HepG2 (cell line): ENCODE results near the gene ZNF821. TPM values are rescaled to one million over a fixed set of nuclear protein-coding genes. Genes with fewer than 3 reads are reported as not detected.

Source experiments
- ELF3 ChIP-seq: IDR thresholded peaks from 2 replicates; pipeline ENCODE4 v1.6.1; 2016; ENCODE audit warnings: missing genetic modification reagents, missing compliant biosample characterization
- HNF4G ChIP-seq, 2 experiments: sonication (generic) in 1 of 2; formaldehyde crosslinking in 1 of 2; IDR thresholded peaks; 2 replicates each; pipeline versions ENCODE4 v1.4.0 to v1.6.1; 2011 to 2020; ENCODE audit warnings: borderline replicate concordance in 2 of 2, low read depth in 2 of 2, mild to moderate bottlenecking in 2 of 2, low read length in 1 of 2, missing genetic modification reagents in 1 of 2, moderate library complexity in 1 of 2
- RFX1 ChIP-seq: fragments of 450-650 bp; IDR thresholded peaks from 2 replicates; pipeline ENCODE4 v1.6.1; 2017
- ZNF749 ChIP-seq: sonication (generic); formaldehyde crosslinking; IDR thresholded peaks from 2 replicates; pipeline ENCODE4 v1.8.0; 2022; ENCODE audit warnings: mild to moderate bottlenecking, missing genetic modification reagents, moderate library complexity, borderline replicate concordance
- ZNF761 ChIP-seq: sonication (generic); formaldehyde crosslinking; conservative IDR thresholded peaks from 2 replicates; pipeline ENCODE4 v1.4.0; 2020; ENCODE audit warnings: mild to moderate bottlenecking, missing genetic modification reagents
- polyA plus RNA-seq, 8 experiments: library from polyadenylated mRNA; depleted of rRNA in 3 of 8; stranded (reverse) in 7 of 8; unstranded in 1 of 8; fragments of >200 nt; fragmentation: Illumina TruSeq in 4 of 8; extraction: Trizol in 4 of 8; gene quantifications; 2 replicates each; pipeline versions ENCODE4 v1.2.1 to v1.2.3, GENCODE V29; 2011 to 2016; ENCODE audit warnings: low read depth in 4 of 8, missing spikeins in 1 of 8, mixed read lengths in 1 of 8; ENCODE audit not compliant: insufficient read depth in 1 of 8
- total RNA-seq, 5 experiments: library from RNA; depleted of rRNA; stranded (reverse); fragments of >200 nt; fragmentation: Illumina TruSeq; extraction: Trizol; gene quantifications; 2 replicates each; pipeline ENCODE4 v1.2.3, GENCODE V29; 2016; ENCODE audit warnings: low read depth in 1 of 5
- TF ChIP-seq, protein P1 (sequence below): sonication (generic); formaldehyde crosslinking; IDR thresholded peaks from 2 replicates; pipeline ENCODE4 v1.4.0; 2020; ENCODE audit warnings: missing genetic modification reagents
- TF ChIP-seq, protein P2 (sequence below), 2 experiments: fragments of 450-650 bp in 1 of 2; sonication (generic) in 1 of 2; formaldehyde crosslinking; IDR thresholded peaks; 2 replicates each; pipeline versions ENCODE4 v1.5.0 to v1.8.0; 2020 to 2022; ENCODE audit warnings: mild to moderate bottlenecking in 1 of 2, missing genetic modification reagents in 1 of 2
- TF ChIP-seq, protein P3 (sequence below): sonication (generic); formaldehyde crosslinking; IDR thresholded peaks from 2 replicates; pipeline ENCODE4 v1.4.0; 2020; ENCODE audit warnings: missing genetic modification reagents
- TF ChIP-seq, protein P4 (sequence below): sonication (generic); formaldehyde crosslinking; IDR thresholded peaks from 2 replicates; pipeline ENCODE4 v1.4.0; 2020; ENCODE audit warnings: missing genetic modification reagents
- TF ChIP-seq, protein P5 (sequence below): sonication (generic); formaldehyde crosslinking; IDR thresholded peaks from 2 replicates; pipeline ENCODE4 v1.5.1; 2020; ENCODE audit warnings: mild to moderate bottlenecking, missing genetic modification reagents, borderline replicate concordance
- TF ChIP-seq, protein P6 (sequence below): sonication (generic); IDR thresholded peaks from 2 replicates; pipeline ENCODE4 v1.6.1; 2016; ENCODE audit warnings: low read depth, borderline replicate concordance
- TF ChIP-seq, protein P7 (sequence below): sonication (generic); formaldehyde crosslinking; conservative IDR thresholded peaks from 2 replicates; pipeline ENCODE4 v1.4.0; 2020; ENCODE audit warnings: missing genetic modification reagents

The ZNF821 gene
- total and polyA plus RNA-seq, 2 of the 13 experiments (the other 11 are each of a cell fraction or from before 2014, with no cell fraction given) = 7.0 to 9.1 TPM

DNA sequence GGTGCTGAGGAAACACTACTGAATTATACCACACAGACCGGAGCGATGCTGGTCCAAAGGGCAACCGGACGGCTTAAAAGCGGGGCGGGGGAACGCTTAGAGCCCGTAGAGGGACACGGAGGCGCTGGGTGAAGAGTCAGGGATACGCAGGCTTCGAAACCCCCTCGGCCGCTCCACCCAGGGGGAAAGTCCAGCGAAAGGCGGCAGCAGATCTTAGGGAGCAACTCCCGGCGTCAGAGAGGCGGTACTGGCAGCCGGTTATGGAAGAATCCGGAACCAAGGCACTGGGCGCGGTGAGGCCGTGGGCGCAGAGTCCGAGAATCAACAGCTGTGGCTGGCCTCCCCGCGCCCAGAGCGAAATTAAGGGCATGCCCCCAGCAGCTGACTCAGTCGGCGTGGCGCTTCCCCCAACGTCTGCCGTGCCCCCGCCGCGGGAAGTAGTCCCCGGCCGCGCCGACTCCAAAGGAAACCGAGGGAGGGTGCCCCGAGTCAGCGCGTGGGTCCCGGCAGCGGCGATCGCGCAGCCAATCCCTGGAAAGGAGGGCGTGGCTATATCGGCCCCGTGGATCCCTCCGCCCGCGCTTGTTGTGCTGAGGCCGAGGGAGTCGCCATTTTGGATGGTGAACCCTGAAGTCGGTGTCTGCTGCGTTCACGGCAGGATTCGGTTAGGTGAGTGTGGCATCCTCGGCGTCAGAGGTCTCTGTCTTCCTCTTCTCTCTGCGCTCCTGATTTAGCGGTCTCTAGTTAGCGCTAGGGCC, 11.1 kb upstream of the ZNF821 start, which contains the start of gene IST1 (continued):
- TF ChIP-seq, protein P1, sequence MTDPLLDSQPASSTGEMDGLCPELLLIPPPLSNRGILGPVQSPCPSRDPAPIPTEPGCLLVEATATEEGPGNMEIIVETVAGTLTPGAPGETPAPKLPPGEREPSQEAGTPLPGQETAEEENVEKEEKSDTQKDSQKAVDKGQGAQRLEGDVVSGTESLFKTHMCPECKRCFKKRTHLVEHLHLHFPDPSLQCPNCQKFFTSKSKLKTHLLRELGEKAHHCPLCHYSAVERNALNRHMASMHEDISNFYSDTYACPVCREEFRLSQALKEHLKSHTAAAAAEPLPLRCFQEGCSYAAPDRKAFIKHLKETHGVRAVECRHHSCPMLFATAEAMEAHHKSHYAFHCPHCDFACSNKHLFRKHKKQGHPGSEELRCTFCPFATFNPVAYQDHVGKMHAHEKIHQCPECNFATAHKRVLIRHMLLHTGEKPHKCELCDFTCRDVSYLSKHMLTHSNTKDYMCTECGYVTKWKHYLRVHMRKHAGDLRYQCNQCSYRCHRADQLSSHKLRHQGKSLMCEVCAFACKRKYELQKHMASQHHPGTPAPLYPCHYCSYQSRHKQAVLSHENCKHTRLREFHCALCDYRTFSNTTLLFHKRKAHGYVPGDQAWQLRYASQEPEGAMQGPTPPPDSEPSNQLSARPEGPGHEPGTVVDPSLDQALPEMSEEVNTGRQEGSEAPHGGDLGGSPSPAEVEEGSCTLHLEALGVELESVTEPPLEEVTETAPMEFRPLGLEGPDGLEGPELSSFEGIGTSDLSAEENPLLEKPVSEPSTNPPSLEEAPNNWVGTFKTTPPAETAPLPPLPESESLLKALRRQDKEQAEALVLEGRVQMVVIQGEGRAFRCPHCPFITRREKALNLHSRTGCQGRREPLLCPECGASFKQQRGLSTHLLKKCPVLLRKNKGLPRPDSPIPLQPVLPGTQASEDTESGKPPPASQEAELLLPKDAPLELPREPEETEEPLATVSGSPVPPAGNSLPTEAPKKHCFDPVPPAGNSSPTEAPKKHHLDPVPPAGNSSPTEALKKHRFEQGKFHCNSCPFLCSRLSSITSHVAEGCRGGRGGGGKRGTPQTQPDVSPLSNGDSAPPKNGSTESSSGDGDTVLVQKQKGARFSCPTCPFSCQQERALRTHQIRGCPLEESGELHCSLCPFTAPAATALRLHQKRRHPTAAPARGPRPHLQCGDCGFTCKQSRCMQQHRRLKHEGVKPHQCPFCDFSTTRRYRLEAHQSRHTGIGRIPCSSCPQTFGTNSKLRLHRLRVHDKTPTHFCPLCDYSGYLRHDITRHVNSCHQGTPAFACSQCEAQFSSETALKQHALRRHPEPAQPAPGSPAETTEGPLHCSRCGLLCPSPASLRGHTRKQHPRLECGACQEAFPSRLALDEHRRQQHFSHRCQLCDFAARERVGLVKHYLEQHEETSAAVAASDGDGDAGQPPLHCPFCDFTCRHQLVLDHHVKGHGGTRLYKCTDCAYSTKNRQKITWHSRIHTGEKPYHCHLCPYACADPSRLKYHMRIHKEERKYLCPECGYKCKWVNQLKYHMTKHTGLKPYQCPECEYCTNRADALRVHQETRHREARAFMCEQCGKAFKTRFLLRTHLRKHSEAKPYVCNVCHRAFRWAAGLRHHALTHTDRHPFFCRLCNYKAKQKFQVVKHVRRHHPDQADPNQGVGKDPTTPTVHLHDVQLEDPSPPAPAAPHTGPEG (CRISPR knock-in tag) = peak; percentile 83
- TF ChIP-seq, protein P2, sequence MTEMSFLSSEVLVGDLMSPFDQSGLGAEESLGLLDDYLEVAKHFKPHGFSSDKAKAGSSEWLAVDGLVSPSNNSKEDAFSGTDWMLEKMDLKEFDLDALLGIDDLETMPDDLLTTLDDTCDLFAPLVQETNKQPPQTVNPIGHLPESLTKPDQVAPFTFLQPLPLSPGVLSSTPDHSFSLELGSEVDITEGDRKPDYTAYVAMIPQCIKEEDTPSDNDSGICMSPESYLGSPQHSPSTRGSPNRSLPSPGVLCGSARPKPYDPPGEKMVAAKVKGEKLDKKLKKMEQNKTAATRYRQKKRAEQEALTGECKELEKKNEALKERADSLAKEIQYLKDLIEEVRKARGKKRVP (CRISPR knock-in tag; IDR thresholded peaks at IDR 0.05) = peak in 1 of 2 experiments; percentile 55; a peak in 2 of 4 replicates
- TF ChIP-seq, protein P3, sequence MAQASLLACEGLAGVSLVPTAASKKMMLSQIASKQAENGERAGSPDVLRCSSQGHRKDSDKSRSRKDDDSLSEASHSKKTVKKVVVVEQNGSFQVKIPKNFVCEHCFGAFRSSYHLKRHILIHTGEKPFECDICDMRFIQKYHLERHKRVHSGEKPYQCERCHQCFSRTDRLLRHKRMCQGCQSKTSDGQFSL = peak; percentile 82; the same call in 1 of the 2 replicates
- TF ChIP-seq RFX1 (no peak), ELF3 (CRISPR knock-in tag) (peak; percentile 92), ZNF749 (CRISPR knock-in tag) (peak; percentile 94), ZNF761 (CRISPR knock-in tag) (peak; percentile 70), HNF4G (IDR thresholded peaks at IDR 0.05; ENCODE audit: borderline replicate concordance, low read depth, low read length) (peak; percentile 96), HNF4G (CRISPR knock-in tag; IDR thresholded peaks at IDR 0.05; ENCODE audit: borderline replicate concordance, low read depth) (peak; percentile 91)
- TF ChIP-seq, protein P4, sequence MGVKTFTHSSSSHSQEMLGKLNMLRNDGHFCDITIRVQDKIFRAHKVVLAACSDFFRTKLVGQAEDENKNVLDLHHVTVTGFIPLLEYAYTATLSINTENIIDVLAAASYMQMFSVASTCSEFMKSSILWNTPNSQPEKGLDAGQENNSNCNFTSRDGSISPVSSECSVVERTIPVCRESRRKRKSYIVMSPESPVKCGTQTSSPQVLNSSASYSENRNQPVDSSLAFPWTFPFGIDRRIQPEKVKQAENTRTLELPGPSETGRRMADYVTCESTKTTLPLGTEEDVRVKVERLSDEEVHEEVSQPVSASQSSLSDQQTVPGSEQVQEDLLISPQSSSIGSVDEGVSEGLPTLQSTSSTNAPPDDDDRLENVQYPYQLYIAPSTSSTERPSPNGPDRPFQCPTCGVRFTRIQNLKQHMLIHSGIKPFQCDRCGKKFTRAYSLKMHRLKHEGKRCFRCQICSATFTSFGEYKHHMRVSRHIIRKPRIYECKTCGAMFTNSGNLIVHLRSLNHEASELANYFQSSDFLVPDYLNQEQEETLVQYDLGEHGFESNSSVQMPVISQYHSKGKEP (CRISPR knock-in tag) = 0 out of 2 replicates have a peak, but pooled peaks have one; percentile 24
- TF ChIP-seq, protein P5, sequence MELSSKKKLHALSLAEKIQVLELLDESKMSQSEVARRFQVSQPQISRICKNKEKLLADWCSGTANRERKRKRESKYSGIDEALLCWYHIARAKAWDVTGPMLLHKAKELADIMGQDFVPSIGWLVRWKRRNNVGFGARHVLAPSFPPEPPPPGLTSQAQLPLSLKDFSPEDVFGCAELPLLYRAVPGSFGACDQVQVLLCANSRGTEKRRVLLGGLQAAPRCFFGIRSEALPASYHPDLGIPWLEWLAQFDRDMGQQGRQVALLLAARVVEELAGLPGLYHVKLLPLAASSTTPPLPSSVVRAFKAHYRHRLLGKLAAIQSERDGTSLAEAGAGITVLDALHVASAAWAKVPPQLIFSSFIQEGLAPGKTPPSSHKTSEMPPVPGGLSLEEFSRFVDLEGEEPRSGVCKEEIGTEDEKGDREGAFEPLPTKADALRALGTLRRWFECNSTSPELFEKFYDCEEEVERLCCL = no peak
- TF ChIP-seq, protein P6, sequence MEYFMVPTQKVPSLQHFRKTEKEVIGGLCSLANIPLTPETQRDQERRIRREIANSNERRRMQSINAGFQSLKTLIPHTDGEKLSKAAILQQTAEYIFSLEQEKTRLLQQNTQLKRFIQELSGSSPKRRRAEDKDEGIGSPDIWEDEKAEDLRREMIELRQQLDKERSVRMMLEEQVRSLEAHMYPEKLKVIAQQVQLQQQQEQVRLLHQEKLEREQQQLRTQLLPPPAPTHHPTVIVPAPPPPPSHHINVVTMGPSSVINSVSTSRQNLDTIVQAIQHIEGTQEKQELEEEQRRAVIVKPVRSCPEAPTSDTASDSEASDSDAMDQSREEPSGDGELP = peak; percentile 100
- TF ChIP-seq, protein P7, sequence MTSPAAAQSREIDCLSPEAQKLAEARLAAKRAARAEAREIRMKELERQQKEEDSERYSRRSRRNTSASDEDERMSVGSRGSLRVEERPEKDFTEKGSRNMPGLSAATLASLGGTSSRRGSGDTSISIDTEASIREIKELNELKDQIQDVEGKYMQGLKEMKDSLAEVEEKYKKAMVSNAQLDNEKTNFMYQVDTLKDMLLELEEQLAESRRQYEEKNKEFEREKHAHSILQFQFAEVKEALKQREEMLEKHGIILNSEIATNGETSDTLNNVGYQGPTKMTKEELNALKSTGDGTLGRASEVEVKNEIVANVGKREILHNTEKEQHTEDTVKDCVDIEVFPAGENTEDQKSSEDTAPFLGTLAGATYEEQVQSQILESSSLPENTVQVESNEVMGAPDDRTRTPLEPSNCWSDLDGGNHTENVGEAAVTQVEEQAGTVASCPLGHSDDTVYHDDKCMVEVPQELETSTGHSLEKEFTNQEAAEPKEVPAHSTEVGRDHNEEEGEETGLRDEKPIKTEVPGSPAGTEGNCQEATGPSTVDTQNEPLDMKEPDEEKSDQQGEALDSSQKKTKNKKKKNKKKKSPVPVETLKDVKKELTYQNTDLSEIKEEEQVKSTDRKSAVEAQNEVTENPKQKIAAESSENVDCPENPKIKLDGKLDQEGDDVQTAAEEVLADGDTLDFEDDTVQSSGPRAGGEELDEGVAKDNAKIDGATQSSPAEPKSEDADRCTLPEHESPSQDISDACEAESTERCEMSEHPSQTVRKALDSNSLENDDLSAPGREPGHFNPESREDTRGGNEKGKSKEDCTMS (CRISPR knock-in tag) = 0 out of 2 replicates have a peak, but pooled peaks have one; percentile 74
